NCI-H2227 (cell line): ENCODE results near the gene RNF144B.

Source experiments
- DNase-seq: peaks from one replicate; lab custom pipeline; 2025; ENCODE audit not compliant: unreplicated experiment; lab: John Stamatoyannopoulos, UW

The RNF144B gene

GRCh38 chr6:18507018-18507415, 119.9 kb downstream of the RNF144B start:
- peak; percentile 27 for DNase-seq

GRCh38 chr6:18507561-18507960, 120.4 kb downstream of the RNF144B start:
- DNase-seq: no peak

GRCh38 chr6:18509871-18510643, 122.9 kb downstream of the RNF144B start:
- no peak for DNase-seq

- DNase-seq: no peak
Observed at GRCh38 chr6:18510644-18511033, 123.5 kb downstream of the RNF144B start.

- DNase-seq: no peak
Observed at GRCh38 chr6:18511211-18511610, 124.1 kb downstream of the RNF144B start.

- no peak for DNase-seq
Observed at GRCh38 chr6:18513253-18513798, 126.2 kb downstream of the RNF144B start.

GRCh38 chr6:18514180-18514579, 127.0 kb downstream of the RNF144B start:
- DNase-seq: no peak

- no peak for DNase-seq
Observed at GRCh38 chr6:18515767-18516166, 128.6 kb downstream of the RNF144B start.
